ELF-1 (cell line): ENCODE measurements around the gene RAB4B.
"Not testable (repeated sequence)": the region's sequence is repeated elsewhere in the genome, so short reads cannot be mapped to it uniquely, and the experiment has no call there.

ENCODE experiments used
- DNase-seq: peaks from one replicate; pipeline ENCODE4 v3.0.0-alpha.2; 2016; ENCODE audit warnings: low read depth, low spot score

Gene RAB4B

DNA sequence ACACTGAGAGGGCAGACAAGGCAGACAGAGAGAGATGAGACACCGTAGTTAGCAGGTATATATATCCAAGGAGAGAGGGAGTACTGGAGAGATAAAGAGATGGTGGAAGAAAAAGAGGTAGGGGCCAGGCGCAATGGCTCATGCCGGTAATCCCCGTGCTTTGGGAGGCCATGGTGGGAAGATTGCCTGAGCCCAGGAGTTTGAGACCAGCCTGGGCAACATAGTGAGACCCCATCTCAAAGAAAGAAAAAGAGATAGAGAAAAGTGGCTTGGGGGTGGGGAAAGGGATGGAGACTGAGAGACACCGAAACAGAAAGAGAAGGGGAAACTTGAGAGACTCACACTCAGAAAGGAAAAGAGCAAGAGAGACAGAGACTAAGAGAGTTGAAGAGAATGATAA lies 2.5 kb downstream of the RAB4B start:
- no peak for DNase-seq

DNA sequence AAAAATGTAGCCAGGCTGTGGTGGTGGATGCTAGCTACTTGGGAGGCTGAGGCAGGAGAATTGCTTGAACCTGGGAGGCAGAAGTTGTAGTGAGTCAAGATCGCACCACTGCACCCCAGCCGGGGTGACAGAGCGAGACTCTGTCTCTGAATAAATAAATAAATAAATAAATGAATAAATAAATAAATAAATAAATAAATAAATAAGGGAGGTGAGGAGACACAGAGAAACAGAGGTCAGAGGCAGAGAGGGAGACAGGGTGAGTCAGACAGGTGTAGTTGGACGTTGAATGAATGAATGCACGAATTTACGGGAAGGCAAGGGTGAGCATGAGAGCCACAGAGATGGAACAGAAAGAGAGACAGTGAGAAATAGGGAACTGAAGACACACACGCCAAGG lies 3.1 kb downstream of the RAB4B start:
- DNase-seq = no peak

DNA sequence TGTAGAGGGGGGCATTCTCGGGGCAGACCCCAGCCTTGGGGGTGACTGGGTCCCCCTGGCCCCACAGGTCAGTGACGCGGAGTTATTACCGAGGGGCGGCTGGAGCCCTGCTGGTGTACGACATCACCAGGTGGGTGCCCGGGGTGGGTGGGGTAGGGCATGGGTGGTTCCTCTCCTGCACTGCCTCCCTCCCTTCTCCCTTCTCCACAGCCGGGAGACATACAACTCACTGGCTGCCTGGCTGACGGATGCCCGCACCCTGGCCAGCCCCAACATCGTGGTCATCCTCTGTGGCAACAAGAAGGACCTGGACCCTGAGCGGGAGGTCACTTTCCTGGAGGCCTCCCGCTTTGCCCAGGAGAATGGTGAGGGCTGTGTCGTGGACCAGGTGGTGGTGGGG lies 5.7 kb downstream of the RAB4B start:
- DNase-seq = no peak

DNA sequence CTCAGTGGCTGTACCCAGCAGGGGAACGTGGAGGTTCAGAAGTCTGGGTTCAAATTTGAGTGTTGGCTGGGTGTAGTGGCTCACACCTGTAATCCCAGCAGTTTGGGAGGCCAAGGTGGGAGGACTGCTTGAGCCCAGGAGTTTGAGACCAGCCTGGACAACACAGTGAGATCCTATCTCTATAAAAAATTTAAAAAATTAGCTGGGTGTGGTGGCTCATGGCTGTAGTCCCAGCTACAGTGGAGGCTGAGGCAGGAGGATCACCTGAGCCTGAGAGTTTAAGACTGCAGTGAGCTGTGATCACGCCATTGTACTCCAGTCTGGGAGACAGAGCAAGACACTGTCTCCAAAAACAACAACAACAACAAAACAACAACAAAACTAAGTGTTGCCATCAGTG lies 6.1 kb downstream of the RAB4B start:
- not testable (repeated sequence) for DNase-seq

DNA sequence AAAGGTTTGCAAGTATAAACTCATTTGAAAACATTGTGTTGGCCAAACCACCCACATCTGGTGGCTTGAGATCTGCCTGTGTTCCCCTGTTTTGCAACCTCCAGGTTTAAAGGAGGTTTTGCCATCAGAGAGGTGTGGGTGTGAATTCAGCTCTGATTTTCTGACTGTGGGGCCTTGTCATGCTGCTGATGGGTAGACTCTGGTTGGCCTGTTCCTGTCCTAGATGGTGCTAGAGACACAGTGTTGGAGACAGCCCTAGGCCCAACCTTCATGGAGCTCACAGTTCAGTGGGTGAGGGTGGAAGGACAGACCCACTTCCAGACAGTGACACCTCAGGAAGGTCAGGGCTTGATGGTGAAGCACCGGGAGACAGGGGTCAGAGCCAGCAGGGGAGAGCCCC lies 7.5 kb downstream of the RAB4B start:
- DNase-seq = no peak

DNA sequence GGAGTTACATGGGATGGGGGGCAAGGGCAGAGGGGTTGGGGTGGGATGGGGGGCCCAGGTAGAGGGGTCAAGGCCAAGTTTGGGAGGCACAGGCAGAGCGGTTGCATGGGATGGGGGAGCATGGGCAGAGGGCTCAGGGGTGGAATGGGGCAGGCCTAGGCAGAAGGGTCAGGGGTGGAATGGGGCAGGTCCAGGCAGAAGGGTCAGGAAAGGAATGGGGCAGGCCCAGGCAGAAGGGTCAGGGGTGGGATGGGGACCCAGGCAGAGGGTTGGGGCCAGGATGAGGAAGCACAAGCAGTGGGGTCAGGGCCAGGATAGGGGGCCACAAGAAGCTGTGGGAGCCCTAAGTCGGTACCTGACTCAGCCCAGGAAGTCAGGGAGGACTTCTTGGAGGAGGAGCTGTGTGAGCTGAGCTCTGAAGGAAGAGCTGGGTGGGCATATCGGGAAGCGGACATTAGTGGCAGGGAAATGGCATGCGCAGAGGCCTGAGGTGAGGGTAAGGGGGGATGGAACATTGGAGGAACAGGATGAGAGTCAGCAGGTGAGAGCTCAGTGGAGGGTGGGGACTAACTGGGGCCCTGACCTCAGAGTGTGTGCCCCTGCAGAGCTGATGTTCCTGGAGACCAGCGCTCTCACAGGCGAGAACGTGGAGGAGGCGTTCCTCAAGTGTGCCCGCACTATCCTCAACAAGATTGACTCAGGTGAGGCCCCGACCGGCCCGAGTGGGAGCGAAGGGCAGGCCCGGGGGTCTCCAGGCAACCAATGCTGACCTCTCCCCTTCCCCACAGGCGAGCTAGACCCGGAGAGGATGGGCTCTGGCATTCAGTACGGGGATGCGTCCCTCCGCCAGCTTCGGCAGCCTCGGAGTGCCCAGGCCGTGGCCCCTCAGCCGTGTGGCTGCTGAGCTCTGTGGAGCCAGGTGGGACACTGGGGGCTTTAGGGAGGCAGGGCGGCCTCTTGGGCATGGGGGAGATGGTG lies 8.3 kb downstream of the RAB4B start:
- no peak for DNase-seq

DNA sequence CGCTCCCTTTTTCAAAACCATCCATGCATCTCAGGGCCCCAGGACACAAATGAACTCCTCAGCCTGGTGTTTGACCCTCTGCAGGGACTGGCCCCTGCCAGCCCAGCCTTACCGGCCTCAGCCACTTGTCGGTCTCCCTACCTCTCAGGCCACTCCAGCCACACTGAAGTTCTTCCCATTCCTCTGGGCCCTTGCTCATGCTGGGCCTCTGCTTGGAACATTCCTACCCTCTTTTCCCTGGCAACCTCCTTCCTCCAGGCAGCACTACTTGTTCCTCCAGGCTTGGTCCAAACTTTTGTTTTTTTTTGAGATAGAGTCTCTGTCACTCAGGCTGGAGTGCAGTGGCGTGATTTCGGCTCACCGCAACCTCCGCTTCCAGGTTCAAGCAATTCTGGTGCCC lies 13.3 kb downstream of the RAB4B start:
- no peak for DNase-seq

DNA sequence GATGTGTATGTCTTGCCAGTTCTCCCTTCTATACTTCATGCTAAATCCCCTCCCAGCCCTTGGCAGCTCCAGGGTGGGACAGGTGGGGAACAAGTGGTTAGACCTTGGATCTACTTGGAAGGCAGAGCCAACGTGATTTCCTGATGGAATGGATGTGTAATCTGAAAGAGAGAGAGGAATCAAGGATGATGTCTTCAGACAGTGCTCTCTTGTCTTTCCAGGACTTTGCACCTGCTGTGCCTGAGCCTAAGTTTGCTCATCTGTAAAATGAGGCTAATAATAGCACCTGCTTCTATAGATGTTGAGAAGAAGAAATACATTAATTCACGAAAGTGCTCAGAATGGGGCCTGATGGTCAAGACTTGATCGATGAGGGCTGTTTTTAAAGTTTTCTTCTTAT lies 13.9 kb downstream of the RAB4B start:
- no peak for DNase-seq

DNA sequence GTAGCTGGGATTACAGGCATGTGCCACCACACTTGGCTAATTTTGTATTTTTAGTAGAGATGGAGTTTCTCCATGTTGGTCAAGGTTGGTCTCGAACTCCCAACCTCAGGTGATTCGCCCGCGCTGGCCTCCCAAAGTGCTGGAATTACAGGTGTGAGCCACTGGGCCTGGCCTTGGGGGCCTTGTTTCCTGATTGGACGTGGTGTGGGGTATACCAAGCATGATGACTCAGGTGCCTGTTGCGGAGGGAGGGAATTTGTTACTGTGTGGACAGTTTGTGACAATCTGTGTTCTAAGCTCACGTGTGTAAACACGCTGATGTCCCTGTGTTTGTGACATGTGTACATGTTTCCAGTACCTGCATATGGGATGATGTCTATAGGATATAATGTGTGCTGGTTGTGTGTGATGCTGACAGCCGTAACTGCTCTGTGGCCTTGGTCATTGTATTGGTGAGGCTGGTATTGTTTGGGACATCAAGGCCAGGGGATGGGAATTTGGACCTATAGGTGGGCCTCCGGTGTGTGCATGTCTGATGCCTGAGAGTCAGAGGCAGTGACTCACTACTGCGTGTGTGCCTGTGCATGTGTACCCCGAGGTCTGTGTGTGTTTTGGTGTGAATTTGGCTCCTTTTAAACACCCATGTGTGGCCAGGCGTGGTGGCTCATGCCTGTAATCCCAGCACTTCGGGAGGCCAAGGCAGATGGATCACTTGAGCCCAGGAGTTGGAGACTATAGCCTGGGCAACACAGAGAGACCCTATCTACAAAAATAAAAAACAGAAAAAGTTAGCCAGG lies 19.3 kb downstream of the RAB4B start:
- DNase-seq = no peak

DNA sequence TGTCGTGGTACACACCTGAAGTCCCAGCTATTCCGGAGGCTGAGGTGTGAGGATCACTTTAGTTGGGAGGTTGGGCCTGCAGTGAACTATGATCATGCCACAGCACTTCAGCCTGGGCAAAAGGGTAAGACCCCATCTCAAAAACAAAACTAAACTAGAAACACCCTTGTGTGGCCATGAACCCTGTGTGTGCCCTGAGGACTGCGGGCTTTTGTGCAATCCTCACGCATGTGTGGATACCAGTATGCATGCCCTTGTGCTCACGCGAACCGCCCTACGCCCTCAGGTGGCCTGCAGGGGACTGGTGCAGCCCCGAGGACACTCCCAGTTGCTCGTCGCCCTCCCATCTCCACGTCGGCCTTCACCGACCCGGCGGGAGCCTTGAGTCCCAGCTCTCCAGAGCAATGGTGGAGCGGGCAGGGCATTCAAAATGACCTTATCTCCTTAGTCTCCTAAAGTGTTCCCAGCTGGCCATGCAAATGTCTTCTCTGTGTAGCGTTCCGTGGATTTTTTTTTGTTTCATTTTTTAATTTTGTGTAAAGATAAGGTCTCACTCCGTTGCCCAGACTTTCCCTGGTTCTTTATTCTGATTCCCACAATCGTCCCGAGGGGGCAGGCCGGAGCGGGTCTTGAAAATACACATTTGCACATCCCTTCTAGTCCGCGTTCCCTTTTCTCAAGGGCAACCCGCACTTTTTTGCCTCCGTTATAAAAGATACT lies 20.1 kb downstream of the RAB4B start:
- DNase-seq = peak; percentile 90

DNA sequence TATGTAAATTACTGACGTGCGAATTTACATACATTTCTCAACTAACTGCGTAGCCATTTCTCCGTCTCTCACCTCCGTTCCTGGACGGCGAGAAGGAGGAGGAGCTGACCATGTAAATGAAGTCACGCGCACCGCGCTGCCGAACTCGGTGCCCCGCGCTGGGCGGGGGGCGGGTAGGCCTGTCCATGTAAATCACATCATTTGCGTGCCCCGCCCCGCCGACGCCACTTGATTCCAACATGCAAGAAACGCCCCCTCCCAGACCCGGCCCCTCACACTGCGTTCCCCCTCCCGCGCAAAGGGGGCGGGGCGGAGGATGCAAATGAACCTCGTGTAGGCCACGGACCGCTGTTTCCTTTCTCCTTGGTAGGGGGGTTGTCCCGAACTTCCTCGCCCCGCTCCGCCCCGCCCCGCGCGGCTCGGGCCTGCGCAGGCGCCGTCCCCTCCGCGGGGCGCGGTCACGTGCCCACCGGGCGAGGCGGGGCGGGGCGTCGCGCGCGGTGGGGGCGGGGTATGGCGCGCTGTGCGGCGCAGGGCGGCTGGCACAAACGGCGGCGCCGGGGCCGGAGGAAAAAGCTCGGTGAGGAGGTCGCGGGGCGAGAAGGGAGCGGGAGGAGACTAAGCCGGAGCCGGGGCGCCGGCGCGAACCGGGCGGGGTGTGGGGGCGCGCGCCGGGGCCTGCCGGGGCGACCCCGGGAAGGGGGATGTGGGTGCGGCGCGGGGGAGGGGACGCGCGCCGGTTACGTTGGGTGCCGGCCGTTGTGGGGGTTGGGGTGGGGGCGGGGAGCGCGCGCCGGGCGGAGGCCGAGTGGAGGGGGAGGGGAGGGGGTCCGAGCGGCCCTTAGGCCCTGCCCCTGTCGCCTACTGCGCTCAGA lies 20.9 kb downstream of the RAB4B start, which contains the start of gene EGLN2:
Gene EGLN2 (plus strand): TSS at position 509 of the 875 bp plus-strand sequence. CDS start 1,382 bp downstream, outside the sequence.
- peak; percentile 100 for DNase-seq

DNA sequence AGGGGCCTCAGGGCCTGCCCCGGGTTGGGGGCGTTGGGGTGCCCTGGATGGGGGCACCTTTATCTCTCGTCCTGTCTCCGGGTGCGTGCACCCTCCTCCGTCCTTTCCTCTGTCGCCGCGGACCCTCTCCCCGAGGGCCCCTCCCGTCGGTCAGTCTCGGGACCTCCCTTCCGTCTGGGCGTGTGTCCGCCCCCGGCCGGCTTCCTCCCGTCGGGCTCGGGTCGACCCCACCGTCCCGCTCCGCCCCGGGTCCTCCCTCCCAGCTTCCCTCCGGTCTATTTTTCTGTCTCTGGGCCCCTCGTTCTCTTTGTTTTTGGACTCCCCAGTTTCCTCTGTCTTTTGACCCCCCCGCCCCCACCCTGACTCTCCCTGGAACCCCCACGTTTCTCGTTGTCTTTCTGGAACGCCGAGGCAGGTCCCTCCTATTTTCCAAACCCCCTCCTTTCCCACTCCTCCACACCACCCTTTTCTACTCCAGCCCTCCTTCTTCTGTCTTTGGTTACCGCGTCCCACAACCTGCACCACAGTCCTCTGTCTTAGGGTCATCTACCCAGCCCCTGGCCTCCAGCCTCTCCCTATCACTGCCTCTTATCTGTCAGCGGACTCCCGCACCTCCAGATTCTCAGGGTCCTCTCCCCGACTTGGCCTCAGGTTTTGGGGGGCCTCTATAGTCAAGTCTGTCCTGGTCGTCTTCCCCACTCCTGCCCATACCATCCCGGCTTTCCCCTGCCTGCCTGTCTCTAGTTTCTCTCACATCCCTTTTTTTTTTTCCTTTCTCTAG lies 21.7 kb downstream of the RAB4B start:
- no peak for DNase-seq

DNA sequence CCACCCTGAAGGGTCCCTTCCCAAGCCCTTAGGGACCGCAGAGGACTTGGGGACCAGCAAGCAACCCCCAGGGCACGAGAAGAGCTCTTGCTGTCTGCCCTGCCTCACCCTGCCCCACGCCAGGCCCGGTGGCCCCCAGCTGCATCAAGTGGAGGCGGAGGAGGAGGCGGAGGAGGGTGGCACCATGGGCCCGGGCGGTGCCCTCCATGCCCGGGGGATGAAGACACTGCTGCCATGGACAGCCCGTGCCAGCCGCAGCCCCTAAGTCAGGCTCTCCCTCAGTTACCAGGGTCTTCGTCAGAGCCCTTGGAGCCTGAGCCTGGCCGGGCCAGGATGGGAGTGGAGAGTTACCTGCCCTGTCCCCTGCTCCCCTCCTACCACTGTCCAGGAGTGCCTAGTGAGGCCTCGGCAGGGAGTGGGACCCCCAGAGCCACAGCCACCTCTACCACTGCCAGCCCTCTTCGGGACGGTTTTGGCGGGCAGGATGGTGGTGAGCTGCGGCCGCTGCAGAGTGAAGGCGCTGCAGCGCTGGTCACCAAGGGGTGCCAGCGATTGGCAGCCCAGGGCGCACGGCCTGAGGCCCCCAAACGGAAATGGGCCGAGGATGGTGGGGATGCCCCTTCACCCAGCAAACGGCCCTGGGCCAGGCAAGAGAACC lies 22.4 kb downstream of the RAB4B start:
- no peak for DNase-seq

DNA sequence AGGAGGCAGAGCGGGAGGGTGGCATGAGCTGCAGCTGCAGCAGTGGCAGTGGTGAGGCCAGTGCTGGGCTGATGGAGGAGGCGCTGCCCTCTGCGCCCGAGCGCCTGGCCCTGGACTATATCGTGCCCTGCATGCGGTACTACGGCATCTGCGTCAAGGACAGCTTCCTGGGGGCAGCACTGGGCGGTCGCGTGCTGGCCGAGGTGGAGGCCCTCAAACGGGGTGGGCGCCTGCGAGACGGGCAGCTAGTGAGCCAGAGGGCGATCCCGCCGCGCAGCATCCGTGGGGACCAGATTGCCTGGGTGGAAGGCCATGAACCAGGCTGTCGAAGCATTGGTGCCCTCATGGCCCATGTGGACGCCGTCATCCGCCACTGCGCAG lies 22.9 kb downstream of the RAB4B start:
- no peak for DNase-seq

DNA sequence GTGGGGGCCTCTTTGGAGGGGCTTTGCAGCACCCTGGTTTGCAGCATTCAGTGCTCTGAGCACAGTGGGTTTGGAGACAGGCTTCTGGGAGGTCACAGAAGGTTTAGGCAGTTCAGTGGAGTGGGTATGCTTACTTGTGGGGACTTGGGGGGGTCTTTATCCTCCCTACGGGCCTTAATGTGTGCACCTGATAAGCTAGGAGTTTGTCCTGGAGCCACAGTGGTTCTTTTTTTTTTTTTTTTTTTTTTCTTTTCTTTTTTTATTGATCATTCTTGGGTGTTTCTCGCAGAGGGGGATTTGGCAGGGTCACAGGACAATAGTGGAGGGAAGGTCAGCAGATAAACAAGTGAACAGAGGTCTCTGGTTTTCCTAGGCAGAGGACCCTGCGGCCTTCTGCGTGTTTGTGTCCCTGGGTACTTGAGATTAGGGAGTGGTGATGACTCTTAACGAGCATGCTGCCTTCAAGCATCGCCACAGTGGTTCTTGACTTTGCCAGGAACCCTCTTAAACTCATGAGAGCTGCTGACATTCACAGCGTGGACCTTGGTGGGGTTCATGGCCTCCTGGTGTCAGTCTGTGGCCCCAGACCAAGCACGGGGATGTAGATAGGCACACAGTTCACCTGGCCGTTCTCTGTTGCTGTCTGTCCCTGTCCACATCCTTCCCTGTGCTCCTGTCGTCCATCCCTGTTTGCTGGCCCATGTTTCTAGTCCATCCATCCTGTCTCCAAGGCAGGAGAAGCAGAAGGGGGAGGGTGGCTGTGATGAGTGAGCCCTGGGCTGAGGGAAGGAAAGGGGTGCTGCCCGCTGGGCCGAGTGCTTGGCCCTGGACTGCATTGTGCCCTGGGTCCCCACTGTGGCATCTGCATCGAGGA lies 23.6 kb downstream of the RAB4B start:
- no peak for DNase-seq

DNA sequence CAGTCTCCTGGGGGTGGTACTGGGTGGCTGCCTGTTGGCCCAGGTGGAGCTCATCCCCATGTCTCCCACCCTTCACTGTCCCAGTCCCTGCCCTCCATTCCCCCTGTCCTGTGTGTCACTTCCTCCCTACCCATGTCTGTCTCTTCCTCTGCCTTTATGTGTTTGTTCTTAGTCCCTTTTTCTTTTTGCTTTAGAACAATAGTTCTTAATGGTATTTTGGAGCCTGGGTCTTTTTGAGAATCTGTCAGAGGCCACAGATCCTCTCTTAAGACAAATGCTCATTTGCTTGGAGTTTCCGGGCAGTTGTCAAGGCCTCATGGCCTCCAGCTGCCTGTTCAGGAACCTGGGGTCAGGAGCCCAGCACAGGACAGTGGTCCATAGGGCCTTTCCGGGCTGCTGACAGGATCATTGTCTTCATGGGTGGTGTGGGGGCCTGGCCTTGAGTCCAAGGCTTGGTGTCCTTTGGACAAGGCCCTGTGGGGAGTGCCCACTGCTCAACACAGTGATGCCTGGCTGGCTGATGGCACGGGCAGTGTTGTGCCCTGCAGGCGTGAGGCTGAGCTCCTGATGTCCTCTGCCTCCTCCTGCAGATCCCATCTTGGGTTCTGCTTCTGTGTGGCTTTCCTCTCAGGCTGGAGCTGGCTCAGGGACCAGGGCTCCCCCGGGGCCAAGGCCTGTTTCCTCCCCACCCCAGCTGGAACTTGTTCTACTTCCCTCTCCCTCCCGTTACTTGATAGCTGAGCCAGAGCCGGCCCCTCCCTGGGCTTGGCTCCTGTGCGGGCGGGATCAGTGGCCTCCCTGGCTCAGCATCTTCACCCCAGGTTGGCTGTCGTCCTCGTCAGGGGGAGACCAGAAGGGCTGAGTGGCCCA lies 24.5 kb downstream of the RAB4B start:
- DNase-seq = no peak

DNA sequence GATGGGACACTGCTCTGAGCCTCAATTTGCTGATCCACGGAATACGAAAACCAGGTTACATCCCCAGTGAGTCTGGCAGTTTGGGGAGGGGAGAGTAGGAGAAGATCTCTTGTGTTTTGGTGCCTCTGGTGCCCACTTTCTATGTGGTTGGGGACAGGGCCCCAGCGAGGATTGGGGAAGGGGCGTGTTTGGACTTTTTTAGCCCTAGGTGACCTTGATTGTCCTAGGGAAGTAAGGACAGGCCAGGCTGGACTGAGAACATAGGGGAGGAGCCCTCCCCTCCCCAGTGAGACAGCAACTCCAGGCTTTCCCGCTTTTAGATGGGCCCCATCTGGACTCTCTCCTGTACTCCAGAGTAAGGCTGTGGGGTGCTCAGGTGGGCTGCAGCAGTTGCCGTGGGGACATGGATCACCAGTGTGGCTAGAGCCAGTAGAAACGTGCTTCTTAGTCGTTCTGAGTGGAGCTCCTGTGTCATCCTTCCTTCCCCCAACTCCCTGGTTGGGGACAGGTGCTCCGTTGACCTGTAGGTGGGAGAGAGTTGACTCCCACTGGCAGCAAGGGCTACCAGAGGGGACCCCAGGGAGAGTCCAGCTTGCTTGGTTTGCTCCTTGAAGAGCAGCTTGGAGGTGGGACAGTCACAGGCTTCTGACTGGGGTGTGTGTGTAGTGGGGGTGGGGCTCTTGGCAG lies 25.3 kb downstream of the RAB4B start:
- no peak for DNase-seq
